ENCODE measurements around the gene INSYN2A. TPM values are rescaled to one million over a fixed set of nuclear protein-coding genes. Genes with fewer than 3 reads are reported as not detected.

The INSYN2A gene
- total RNA-seq, 1 donor from 2014 or later: not detected

- intact Hi-C loops (cut with micrococcal nuclease): no loop called here
- no peak overlapping the region for H3K4me3 Mint-ChIP-seq
- H3K9me3 Mint-ChIP-seq: no peaks in the 10 kb centered on the region
Observed at GRCh38 chr10:127154831-127155620, 41.4 kb downstream of the INSYN2A start.

GRCh38 chr10:127153181-127153580, 43.2 kb downstream of the INSYN2A start:
- no peaks in the 10 kb centered on the region for H3K9me3 Mint-ChIP-seq
- H3K27ac Mint-ChIP-seq: no peak overlapping the region
- H3K27me3 Mint-ChIP-seq: peaks cover 1% of the 10 kb centered on the region
- no peak overlapping the region for H3K4me3 Mint-ChIP-seq
- intact Hi-C loops (cut with micrococcal nuclease): no loop called here
- no peak for DNase-seq
- H3K36me3 Mint-ChIP-seq (ENCODE audit: low read depth): no peaks in the 10 kb centered on the region
- peaks cover 3% of the 10 kb centered on the region for H3K4me1 Mint-ChIP-seq

More at GRCh38 chr10:127154831-127155620, 41.4 kb downstream of the INSYN2A start:
- Mint-ChIP-seq H3K27me3 (peaks cover 1% of the 10 kb centered on the region), H3K4me1 (no peaks in the 10 kb centered on the region), H3K27ac (no peak overlapping the region), H3K36me3 (ENCODE audit: low read depth) (no peaks in the 10 kb centered on the region)
- no peak for DNase-seq

DNA sequence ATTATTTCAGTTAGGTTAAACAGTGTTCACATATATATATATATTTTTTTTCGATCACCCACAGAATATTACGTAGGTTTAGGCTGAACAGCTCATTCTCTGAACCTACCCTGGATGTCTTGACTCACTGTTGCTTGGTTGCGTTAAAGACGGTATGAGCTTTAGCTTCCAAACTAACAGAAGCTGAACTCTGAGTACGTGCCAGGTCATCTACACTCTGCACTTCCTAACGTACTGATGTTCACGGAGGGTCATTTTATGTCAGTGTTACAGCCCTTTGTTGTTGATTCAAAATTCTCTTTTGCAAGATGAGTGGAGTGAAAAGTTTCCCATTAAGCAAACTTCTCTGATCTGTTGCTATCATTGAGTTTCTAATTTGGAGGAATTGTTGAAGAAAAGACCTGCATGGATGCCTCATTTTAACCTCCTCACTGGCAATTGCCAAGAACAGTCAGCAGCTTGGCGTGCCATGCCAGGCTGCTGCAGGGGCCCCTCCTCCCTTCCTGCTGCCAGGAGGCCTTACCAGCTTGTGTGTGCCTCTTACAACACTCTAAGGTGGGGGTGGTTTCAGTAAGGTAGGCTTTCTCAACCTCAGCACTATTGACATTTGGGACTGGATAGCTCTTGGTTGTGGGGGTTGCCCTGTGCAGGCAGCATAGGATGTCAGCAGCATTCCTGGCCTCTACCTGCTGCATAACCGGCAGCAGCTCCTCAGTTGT, 44.3 kb downstream of the INSYN2A start:
- Mint-ChIP-seq H3K9me3 (no peaks in the 10 kb centered on the region), H3K36me3 (ENCODE audit: low read depth) (no peaks in the 10 kb centered on the region), H3K27ac (no peak overlapping the region), H3K4me1 (peaks cover 5% of the 10 kb centered on the region), H3K27me3 (no peaks in the 10 kb centered on the region), H3K4me3 (no peak overlapping the region)
- intact Hi-C loops (cut with micrococcal nuclease): no loop called here
- no peak for DNase-seq

GRCh38 chr10:127151541-127151940, 44.9 kb downstream of the INSYN2A start:
- H3K36me3 Mint-ChIP-seq (ENCODE audit: low read depth): no peaks in the 10 kb centered on the region
- no peaks in the 10 kb centered on the region for H3K9me3 Mint-ChIP-seq
- DNase-seq: no peak
- H3K27me3 Mint-ChIP-seq: no peaks in the 10 kb centered on the region
- no peak overlapping the region for H3K27ac Mint-ChIP-seq
- H3K4me3 Mint-ChIP-seq: no peak overlapping the region
- H3K4me1 Mint-ChIP-seq: peaks cover 5% of the 10 kb centered on the region
- intact Hi-C loops (cut with micrococcal nuclease): no loop called here

DNA sequence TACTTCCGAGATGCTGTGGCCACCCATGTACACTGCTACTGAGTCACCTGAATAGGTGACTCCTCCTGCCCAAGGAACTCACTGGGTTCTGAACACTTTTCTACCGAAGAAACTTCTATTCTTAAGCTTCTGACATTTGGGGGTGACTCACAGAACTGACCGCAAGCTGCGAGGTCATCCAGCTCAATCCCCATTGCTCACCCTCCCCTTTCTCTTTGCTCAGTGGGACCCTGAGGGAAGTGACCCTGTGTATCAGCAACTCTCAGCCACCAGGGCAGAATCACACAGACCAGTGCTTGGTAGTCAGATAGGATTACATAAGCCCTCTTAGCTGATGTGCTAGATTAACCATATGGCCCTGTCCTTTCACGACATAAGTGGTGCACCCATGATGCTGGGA, 46.3 kb downstream of the INSYN2A start:
- H3K27me3 Mint-ChIP-seq: no peaks in the 10 kb centered on the region
- H3K9me3 Mint-ChIP-seq: no peaks in the 10 kb centered on the region
- DNase-seq: no peak
- no peak overlapping the region for H3K4me3 Mint-ChIP-seq
- H3K27ac Mint-ChIP-seq: no peak overlapping the region
- H3K4me1 Mint-ChIP-seq: peaks cover 5% of the 10 kb centered on the region
- intact Hi-C loops (cut with micrococcal nuclease): no loop called here
- H3K36me3 Mint-ChIP-seq (ENCODE audit: low read depth): no peaks in the 10 kb centered on the region

- Mint-ChIP-seq H3K4me1 (peaks cover 5% of the 10 kb centered on the region), H3K9me3 (no peaks in the 10 kb centered on the region), H3K27me3 (no peaks in the 10 kb centered on the region), H3K36me3 (ENCODE audit: low read depth) (no peaks in the 10 kb centered on the region), H3K4me3 (no peak overlapping the region), H3K27ac (no peak overlapping the region)
- intact Hi-C loops (cut with micrococcal nuclease): no loop called here
- no peak for DNase-seq
Observed at GRCh38 chr10:127149501-127150081, 46.8 kb downstream of the INSYN2A start.

GRCh38 chr10:127148933-127149220, 47.5 kb downstream of the INSYN2A start:
- intact Hi-C loops (cut with micrococcal nuclease): no loop called here
- DNase-seq: no peak
- H3K27ac Mint-ChIP-seq: no peak overlapping the region
- H3K4me1 Mint-ChIP-seq: peaks cover 5% of the 10 kb centered on the region
- H3K27me3 Mint-ChIP-seq: no peaks in the 10 kb centered on the region
- no peaks in the 10 kb centered on the region for H3K9me3 Mint-ChIP-seq
- no peaks in the 10 kb centered on the region for H3K36me3 Mint-ChIP-seq (ENCODE audit: low read depth)
- no peak overlapping the region for H3K4me3 Mint-ChIP-seq

- no peak overlapping the region for H3K27ac Mint-ChIP-seq
- H3K4me1 Mint-ChIP-seq: peaks cover 5% of the 10 kb centered on the region
- DNase-seq: no peak
- H3K36me3 Mint-ChIP-seq (ENCODE audit: low read depth): no peaks in the 10 kb centered on the region
- no peaks in the 10 kb centered on the region for H3K27me3 Mint-ChIP-seq
- no peaks in the 10 kb centered on the region for H3K9me3 Mint-ChIP-seq
- no peak overlapping the region for H3K4me3 Mint-ChIP-seq
- intact Hi-C loops (cut with micrococcal nuclease): no loop called here
Observed at GRCh38 chr10:127148066-127148932, 48.1 kb downstream of the INSYN2A start.

DNA sequence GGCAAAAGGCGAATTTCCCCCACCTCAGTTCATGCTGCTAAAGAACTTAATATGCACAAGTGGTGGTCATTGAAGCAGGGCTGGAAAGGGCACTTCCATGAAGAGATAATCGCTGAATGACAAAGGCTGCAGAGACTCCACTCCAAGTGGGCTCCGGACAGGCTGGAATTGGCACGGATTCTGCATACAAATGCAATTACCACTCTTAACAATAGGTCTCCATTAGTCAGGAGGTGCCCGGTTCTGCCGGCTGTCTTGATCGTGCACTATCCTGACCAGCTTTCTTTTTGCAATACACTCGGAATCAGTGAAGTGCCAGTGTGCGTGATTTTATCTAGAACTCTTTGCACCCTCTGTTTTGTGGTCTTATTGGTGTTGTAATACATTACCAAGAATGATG, 49.7 kb downstream of the INSYN2A start:
- Mint-ChIP-seq H3K9me3 (no peaks in the 10 kb centered on the region), H3K27me3 (no peaks in the 10 kb centered on the region), H3K36me3 (ENCODE audit: low read depth) (no peaks in the 10 kb centered on the region), H3K27ac (no peak overlapping the region), H3K4me1 (peaks cover 5% of the 10 kb centered on the region), H3K4me3 (no peak overlapping the region)
- no peak for DNase-seq
- intact Hi-C loops (cut with micrococcal nuclease): no loop called here

Data from activated CD4-positive, alpha-beta T cell treated with anti-CD3 and anti-CD28 coated beads, Interleukin-2, amount 10 ng/mL, durations not matched to agents 24 days and 14 days (primary cell).